GM12864 (cell line): Measurements from ENCODE around the gene RTN4R.

Experiments used
- DNase-seq: peaks from one replicate; pipeline ENCODE4 v3.0.0-alpha.2; 2011; ENCODE audit warnings: low read depth
- H3K4me3 ChIP-seq: 2 replicates; pipeline ENCODE4 v1.5.1; 2011; ENCODE audit warnings: mild to moderate bottlenecking, low read depth, low read length, control low read depth
- CTCF ChIP-seq: IDR thresholded peaks from 2 replicates; pipeline ENCODE4 v1.5.1; 2011; ENCODE audit warnings: low read depth, mild to moderate bottlenecking, moderate library complexity, low read length, control low read depth, inconsistent platforms; ENCODE audit errors: missing control alignments

The RTN4R gene

GRCh38 chr22:20234760-20235388 lies 33.2 kb downstream of the RTN4R start:
- no peak for DNase-seq
- TF ChIP-seq CTCF, result no peak

GRCh38 chr22:20234314-20234682 lies 33.8 kb downstream of the RTN4R start:
- TF ChIP-seq CTCF, result no peak
- no peak for DNase-seq
- H3K4me3 ChIP-seq, result no peak overlapping the region

More at GRCh38 chr22:20234760-20235388, 33.2 kb downstream of the RTN4R start:
- no peak overlapping the region for H3K4me3 ChIP-seq

GRCh38 chr22:20233351-20234313 lies 34.5 kb downstream of the RTN4R start:
- TF ChIP-seq CTCF, result no peak
- DNase-seq, result no peak
- no peak overlapping the region for H3K4me3 ChIP-seq

GRCh38 chr22:20232781-20233180 lies 35.3 kb downstream of the RTN4R start:
- no peak for DNase-seq
- TF ChIP-seq CTCF, result no peak
- H3K4me3 ChIP-seq, result no peak overlapping the region

- no peak for DNase-seq
- no peak for TF ChIP-seq CTCF
- no peak overlapping the region for H3K4me3 ChIP-seq
Measured at GRCh38 chr22:20232237-20232598, 35.9 kb downstream of the RTN4R start.

GRCh38 chr22:20231514-20232236 lies 36.4 kb downstream of the RTN4R start:
- H3K4me3 ChIP-seq, result no peak overlapping the region
- DNase-seq, result no peak
- TF ChIP-seq CTCF, result no peak
